Measurements from ENCODE around the gene PCDHB15.
"Not testable (repeated sequence)": the region's sequence is repeated elsewhere in the genome, so short reads cannot be mapped to it uniquely, and the experiment has no call there.

- TF ChIP-seq POLR2A (IDR thresholded peaks at IDR 0.05; ENCODE audit: borderline replicate concordance, extremely low read depth, insufficient read depth, insufficient read length); TCF7L2 (IDR thresholded peaks at IDR 0.05; ENCODE audit: borderline replicate concordance, extremely low read depth, insufficient read depth, insufficient read length); SIN3A (IDR thresholded peaks at IDR 0.05; ENCODE audit: low read depth); ATF3 (IDR thresholded peaks at IDR 0.05): not testable (repeated sequence)
- TF ChIP-seq CTCF (IDR thresholded peaks at IDR 0.05 in 2 of 3, conservative IDR thresholded peaks at IDR 0.05 in 1 of 3; ENCODE audit: borderline replicate concordance in 1 of 3, insufficient read depth in 1 of 3, low read depth in 2 of 3, low read length in 2 of 3) = peak; percentile 15 to 37 (median 23); a peak in 4 of 6 replicates
Observed at GRCh38 chr5:141213656-141214339, 31.4 kb upstream of the PCDHB15 start, which contains the start of gene PCDHB13.

Data from HCT116 (cell line).